Parathyroid adenoma (tissue), 2 donors: Measurements from ENCODE around the gene TMEM219.

ENCODE experiments used
- H2AFZ ChIP-seq: fragments of 300-600 bp; sonication (generic); one replicate; pipeline ENCODE4 v1.7.0; 2017; ENCODE audit warnings: antibody characterized with exemption, mild to moderate bottlenecking
- H3K27ac ChIP-seq: fragments of 300-600 bp; sonication (generic); one replicate; pipeline ENCODE4 v1.7.0; 2017
- H3K27me3 ChIP-seq: fragments of 300-600 bp; sonication (generic); one replicate; pipeline ENCODE4 v1.7.0; 2017; ENCODE audit warnings: low read length; ENCODE audit not compliant: control insufficient read depth, insufficient read depth
- H3K36me3 ChIP-seq: fragments of 300-600 bp; sonication (generic); one replicate; pipeline ENCODE4 v1.7.0; 2017; ENCODE audit warnings: low read length; ENCODE audit not compliant: control insufficient read depth, insufficient read depth
- H3K4me1 ChIP-seq: fragments of 300-600 bp; sonication (generic); one replicate; pipeline ENCODE4 v1.7.0; 2017; ENCODE audit warnings: control low read depth
- H3K4me2 ChIP-seq: fragments of 300-600 bp; sonication (generic); one replicate; pipeline ENCODE4 v1.7.0; 2017; ENCODE audit warnings: low read length
- H3K4me3 ChIP-seq: fragments of 300-600 bp; sonication (generic); one replicate; pipeline ENCODE4 v1.7.0; 2017; ENCODE audit warnings: low read depth, low read length
- H3K79me2 ChIP-seq: fragments of 300-600 bp; sonication (generic); one replicate; pipeline ENCODE4 v1.7.0; 2017; ENCODE audit warnings: control low read depth
- H3K9ac ChIP-seq: fragments of 300-600 bp; sonication (generic); one replicate; pipeline ENCODE4 v1.7.0; 2017; ENCODE audit warnings: mild to moderate bottlenecking
- H3K9me3 ChIP-seq: fragments of 300-600 bp; sonication (generic); one replicate; pipeline ENCODE4 v1.7.0; 2017; ENCODE audit warnings: low read length; ENCODE audit not compliant: control insufficient read depth
- CTCF ChIP-seq: fragments of 300-600 bp; sonication (generic); IDR thresholded peaks from one replicate; pipeline ENCODE4 v1.7.0; 2017; ENCODE audit warnings: antibody characterized with exemption, mild to moderate bottlenecking
- donor health status: primary hyperparathyroidism.

The TMEM219 gene

GRCh38 chr16:29916979-29917378 lies 44.9 kb upstream of the TMEM219 start:
- Histone ChIP-seq H2AFZ (no peak overlapping the region), H3K27ac (no peak overlapping the region), H3K9ac (no peak overlapping the region), H3K4me3 (no peak overlapping the region), H3K9me3 (no peaks in the 10 kb centered on the region), H3K27me3 (no peaks in the 10 kb centered on the region), H3K4me1 (peaks cover 3% of the 10 kb centered on the region), H3K4me2 (no peak overlapping the region), H3K79me2 (no peaks in the 10 kb centered on the region), H3K36me3 (no peaks in the 10 kb centered on the region)
- TF ChIP-seq CTCF = no peak

DNA sequence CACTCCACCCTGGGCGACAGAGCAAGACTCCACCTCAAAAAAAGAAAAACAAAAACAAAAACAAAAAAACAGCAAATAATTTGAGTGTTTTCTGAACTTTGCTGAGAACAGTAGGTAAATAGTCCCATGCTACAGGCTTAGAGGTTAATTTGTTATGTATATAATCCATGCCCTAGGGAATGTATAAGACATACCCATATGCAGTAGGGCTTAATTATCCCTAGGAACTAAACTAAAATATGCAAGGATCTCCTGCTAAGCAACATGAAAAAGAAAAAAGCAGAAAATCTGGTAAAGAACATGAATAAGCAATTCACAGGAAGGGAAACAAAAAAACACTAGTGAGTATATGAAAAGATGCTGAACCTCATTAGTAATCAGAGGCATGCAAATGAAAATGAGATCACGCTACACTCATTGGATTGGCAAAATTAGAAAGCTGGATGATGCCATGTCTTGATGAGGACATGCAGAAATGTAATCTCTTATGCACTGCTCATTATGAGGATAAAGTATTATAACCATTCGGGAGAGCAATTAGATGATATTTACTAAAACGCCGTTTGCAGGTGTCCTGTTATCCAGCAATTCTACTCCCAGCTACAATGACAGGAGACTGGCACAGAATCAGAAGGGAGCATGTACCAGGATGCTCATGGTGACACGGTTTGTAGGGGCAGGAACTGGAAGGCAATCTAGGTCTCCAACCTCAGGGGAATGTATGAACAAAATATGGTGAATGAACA lies 41.4 kb upstream of the TMEM219 start:
- Histone ChIP-seq H3K4me3 (no peak overlapping the region), H3K36me3 (no peaks in the 10 kb centered on the region), H2AFZ (no peak overlapping the region), H3K79me2 (peaks cover 9% of the 10 kb centered on the region), H3K27ac (no peak overlapping the region), H3K4me2 (no peak overlapping the region), H3K27me3 (no peaks in the 10 kb centered on the region), H3K9ac (no peak overlapping the region), H3K9me3 (no peaks in the 10 kb centered on the region), H3K4me1 (peaks cover 2% of the 10 kb centered on the region)
- TF ChIP-seq CTCF = no peak

- no peak overlapping the region for H3K27ac ChIP-seq
- no peaks in the 10 kb centered on the region for H3K9me3 ChIP-seq
- H3K36me3 ChIP-seq = no peaks in the 10 kb centered on the region
- no peaks in the 10 kb centered on the region for H3K27me3 ChIP-seq
- no peak overlapping the region for H3K4me3 ChIP-seq
- TF ChIP-seq CTCF = no peak
- H3K9ac ChIP-seq = no peak overlapping the region
- no peak overlapping the region for H3K4me2 ChIP-seq
- H3K4me1 ChIP-seq = peaks cover 2% of the 10 kb centered on the region
- H2AFZ ChIP-seq = no peak overlapping the region
- peaks cover 14% of the 10 kb centered on the region for H3K79me2 ChIP-seq
Observed at GRCh38 chr16:29921034-29921385, 40.9 kb upstream of the TMEM219 start.

DNA sequence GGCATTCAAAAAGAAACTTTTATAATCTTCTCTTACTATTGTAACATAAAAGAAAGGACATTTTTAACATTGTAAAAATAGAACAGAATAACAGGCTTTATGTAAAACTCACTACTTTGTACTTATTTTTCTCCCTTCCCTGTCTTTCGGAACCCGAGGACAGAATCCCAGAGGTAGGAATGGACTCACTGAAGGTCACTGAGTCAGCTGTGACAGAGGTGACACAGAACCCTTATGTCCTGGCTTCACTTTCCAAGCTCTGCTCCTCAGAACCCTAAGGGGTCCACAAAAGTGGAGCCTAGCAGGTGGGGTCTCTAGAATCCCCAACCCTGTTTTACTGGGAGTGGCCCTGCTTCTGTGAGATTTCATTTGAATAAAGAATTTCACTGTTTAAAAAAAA lies 39.6 kb upstream of the TMEM219 start:
- H3K79me2 ChIP-seq = peaks cover 14% of the 10 kb centered on the region
- no peak overlapping the region for H3K4me3 ChIP-seq
- no peaks in the 10 kb centered on the region for H3K36me3 ChIP-seq
- H3K9me3 ChIP-seq = no peaks in the 10 kb centered on the region
- H3K27me3 ChIP-seq = no peaks in the 10 kb centered on the region
- TF ChIP-seq CTCF = no peak
- no peak overlapping the region for H3K4me2 ChIP-seq
- H3K27ac ChIP-seq = no peak overlapping the region
- H3K9ac ChIP-seq = no peak overlapping the region
- no peak overlapping the region for H2AFZ ChIP-seq
- peaks cover 9% of the 10 kb centered on the region for H3K4me1 ChIP-seq

GRCh38 chr16:29922986-29923501 lies 38.8 kb upstream of the TMEM219 start:
- Histone ChIP-seq H3K9ac (no peak overlapping the region), H3K4me3 (no peak overlapping the region), H3K27ac (no peak overlapping the region)

More at GRCh38 chr16:29922986-29923501, 38.8 kb upstream of the TMEM219 start:
- Histone ChIP-seq H3K27me3 (no peaks in the 10 kb centered on the region), H3K4me2 (no peak overlapping the region), H2AFZ (no peak overlapping the region), H3K36me3 (no peaks in the 10 kb centered on the region), H3K4me1 (peaks cover 9% of the 10 kb centered on the region), H3K9me3 (no peaks in the 10 kb centered on the region), H3K79me2 (peaks cover 14% of the 10 kb centered on the region)
- TF ChIP-seq CTCF = no peak
